ENCODE results near the gene ESRP2.

DNA sequence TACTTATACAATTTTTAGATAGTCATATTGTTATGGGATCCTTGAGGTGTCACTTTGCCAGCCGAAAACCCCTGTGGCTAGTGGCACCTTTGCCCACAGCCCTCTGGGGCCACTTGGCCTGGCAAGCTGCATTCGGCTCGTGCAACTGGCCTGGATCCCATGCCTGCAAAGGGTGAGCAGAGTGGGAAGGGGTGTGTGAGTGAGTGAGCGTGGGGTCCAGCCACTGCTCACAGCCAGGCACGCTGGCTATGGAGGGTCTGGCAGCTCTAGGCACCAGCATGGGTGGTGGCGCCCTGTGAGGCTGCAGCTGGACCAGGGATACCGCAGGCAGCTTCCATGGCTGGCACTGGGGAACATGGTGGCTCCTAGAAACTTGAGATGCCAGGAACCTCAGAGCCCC, 49.0 kb downstream of the ESRP2 start:
- TF ChIP-seq, protein P1, sequence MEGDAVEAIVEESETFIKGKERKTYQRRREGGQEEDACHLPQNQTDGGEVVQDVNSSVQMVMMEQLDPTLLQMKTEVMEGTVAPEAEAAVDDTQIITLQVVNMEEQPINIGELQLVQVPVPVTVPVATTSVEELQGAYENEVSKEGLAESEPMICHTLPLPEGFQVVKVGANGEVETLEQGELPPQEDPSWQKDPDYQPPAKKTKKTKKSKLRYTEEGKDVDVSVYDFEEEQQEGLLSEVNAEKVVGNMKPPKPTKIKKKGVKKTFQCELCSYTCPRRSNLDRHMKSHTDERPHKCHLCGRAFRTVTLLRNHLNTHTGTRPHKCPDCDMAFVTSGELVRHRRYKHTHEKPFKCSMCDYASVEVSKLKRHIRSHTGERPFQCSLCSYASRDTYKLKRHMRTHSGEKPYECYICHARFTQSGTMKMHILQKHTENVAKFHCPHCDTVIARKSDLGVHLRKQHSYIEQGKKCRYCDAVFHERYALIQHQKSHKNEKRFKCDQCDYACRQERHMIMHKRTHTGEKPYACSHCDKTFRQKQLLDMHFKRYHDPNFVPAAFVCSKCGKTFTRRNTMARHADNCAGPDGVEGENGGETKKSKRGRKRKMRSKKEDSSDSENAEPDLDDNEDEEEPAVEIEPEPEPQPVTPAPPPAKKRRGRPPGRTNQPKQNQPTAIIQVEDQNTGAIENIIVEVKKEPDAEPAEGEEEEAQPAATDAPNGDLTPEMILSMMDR (IDR thresholded peaks at IDR 0.05), result no peak
- no peak for TF ChIP-seq POLR2A (IDR thresholded peaks at IDR 0.05)

All from tibial nerve (tissue), 3 donors.